Body of pancreas (tissue), 4 donors: Measurements from ENCODE around the gene ZSWIM3. TPM values are rescaled to one million over a fixed set of nuclear protein-coding genes. Genes with fewer than 3 reads are reported as not detected.

Experiments
- ATAC-seq: fragments of 150-250 bp; one replicate; pipeline ENCODE4 v1.9.1; 2016
- DNase-seq, 4 donors: peaks; one replicate each; pipeline ENCODE4 v3.0.0-alpha.2; 2019
- H3K27ac ChIP-seq, 4 donors: fragments of 200-600 bp; sonication (generic); 1 replicate in 3 of 4; 2 replicates in 1 of 4; pipeline versions ENCODE4 v1.5.1 to v1.6.1; 2016 to 2019; ENCODE audit warnings: mild to moderate bottlenecking in 1 of 4, mixed read lengths in 1 of 4, moderate library complexity in 1 of 4
- H3K27me3 ChIP-seq, 2 donors: fragments of 200-600 bp; sonication (generic); one replicate each; pipeline ENCODE4 v1.6.0; 2016; ENCODE audit warnings: mild to moderate bottlenecking in 1 of 2
- H3K36me3 ChIP-seq, 2 donors: fragments of 200-600 bp; sonication (generic); replicated peaks in 1 of 2; 2 replicates each; pipeline ENCODE4 v1.5.1; 2016; ENCODE audit warnings: low read depth in 2 of 2; ENCODE audit not compliant: insufficient read depth in 1 of 2
- H3K4me1 ChIP-seq: fragments of 200-600 bp; sonication (generic); one replicate; pipeline ENCODE4 v1.6.0; 2016
- H3K4me3 ChIP-seq, 2 donors: fragments of 200-600 bp; sonication (generic); 1 replicate in 1 of 2; 2 replicates in 1 of 2; pipeline ENCODE4 v1.5.1; 2016 to 2019
- H3K9me3 ChIP-seq, 3 donors: fragments of 200-600 bp; sonication (generic); 1 replicate in 2 of 3; 2 replicates in 1 of 3; pipeline ENCODE4 v1.5.1; 2016
- CTCF ChIP-seq, 7 experiments: fragments of 450-650 bp in 4 of 7; fragments of 200-600 bp in 3 of 7; sonication (generic) in 3 of 7; IDR thresholded peaks; one replicate each; pipeline ENCODE4 v1.5.1; 2016 to 2019; ENCODE audit warnings: antibody characterized with exemption in 7 of 7
- POLR2A ChIP-seq, 3 donors: fragments of 450-650 bp; IDR thresholded peaks; one replicate each; pipeline ENCODE4 v1.6.1; 2016; ENCODE audit warnings: antibody characterized with exemption in 3 of 3, mild to moderate bottlenecking in 2 of 3
- WGBS, 2 donors: methylation state at CpG; one replicate each; pipeline ENCODE4 v1.1.5; 2017; 5-methylcytosine and 5-hydroxymethylcytosine counted together
- intact Hi-C: fragments of 100-400 bp; cut with DNase I; formaldehyde crosslinking; loops from one replicate; pipeline ENCODE4 v1.15.1; 2023
- total RNA-seq, 2 donors: library from RNA; depleted of rRNA; stranded (reverse); fragments of >200 nt; gene quantifications; one replicate each; pipeline ENCODE4 v1.1.0, GENCODE V29; 2016

ZSWIM3 gene
- total RNA-seq, 2 donors from 2014 or later, result 1.6 to 2.1 TPM

- H3K4me1 ChIP-seq, result no peaks in the 10 kb centered on the region
- no peaks in the 10 kb centered on the region for H3K9me3 ChIP-seq
- 50% methylated on average over 8 to 9 of the region's 9 CpGs for WGBS, 2 donors
- no peak for DNase-seq
- no peaks in the 10 kb centered on the region for H3K27me3 ChIP-seq
- TF ChIP-seq POLR2A (IDR thresholded peaks at IDR 0.05), result no peak
- no peak for TF ChIP-seq CTCF (IDR thresholded peaks at IDR 0.05)
- intact Hi-C loops, result no loop called here
- ATAC-seq, result no peak
- no peak overlapping the region for H3K4me3 ChIP-seq
- H3K27ac ChIP-seq, result no peak overlapping the region
- H3K36me3 ChIP-seq, result no peaks in the 10 kb centered on the region
These were observed 68.5 kb downstream of the ZSWIM3 start for GRCh38 chr20:45925821-45926506.

DNA sequence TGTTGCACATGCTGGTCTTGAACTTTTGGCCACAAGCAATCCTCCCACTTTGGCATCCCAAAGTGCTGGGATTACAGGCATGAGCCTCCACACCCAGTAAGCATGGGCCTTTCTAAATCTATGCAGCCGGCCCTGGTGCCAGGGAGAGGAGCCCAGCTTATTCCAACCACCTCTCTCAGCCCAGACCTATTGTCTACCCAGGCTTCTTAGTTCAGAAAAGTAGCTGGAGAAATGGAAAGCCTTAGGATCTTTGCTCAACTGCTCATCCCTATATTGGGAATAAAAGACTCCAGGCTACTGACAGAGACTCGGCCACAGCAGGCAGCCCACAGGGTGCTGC lies 69.3 kb downstream of the ZSWIM3 start:
- no peak for DNase-seq
- intact Hi-C loops, result no loop called here
- Histone ChIP-seq H3K4me3 (no peak overlapping the region), H3K9me3 (no peaks in the 10 kb centered on the region), H3K36me3 (no peaks in the 10 kb centered on the region), H3K27me3 (no peaks in the 10 kb centered on the region), H3K4me1 (no peaks in the 10 kb centered on the region), H3K27ac (no peak overlapping the region)
- TF ChIP-seq POLR2A (IDR thresholded peaks at IDR 0.05) (no peak), CTCF (IDR thresholded peaks at IDR 0.05) (no peak)
- ATAC-seq, result no peak
- WGBS, 2 donors, result 50 to 85% methylated on average over 2 of the region's 2 CpGs

DNA sequence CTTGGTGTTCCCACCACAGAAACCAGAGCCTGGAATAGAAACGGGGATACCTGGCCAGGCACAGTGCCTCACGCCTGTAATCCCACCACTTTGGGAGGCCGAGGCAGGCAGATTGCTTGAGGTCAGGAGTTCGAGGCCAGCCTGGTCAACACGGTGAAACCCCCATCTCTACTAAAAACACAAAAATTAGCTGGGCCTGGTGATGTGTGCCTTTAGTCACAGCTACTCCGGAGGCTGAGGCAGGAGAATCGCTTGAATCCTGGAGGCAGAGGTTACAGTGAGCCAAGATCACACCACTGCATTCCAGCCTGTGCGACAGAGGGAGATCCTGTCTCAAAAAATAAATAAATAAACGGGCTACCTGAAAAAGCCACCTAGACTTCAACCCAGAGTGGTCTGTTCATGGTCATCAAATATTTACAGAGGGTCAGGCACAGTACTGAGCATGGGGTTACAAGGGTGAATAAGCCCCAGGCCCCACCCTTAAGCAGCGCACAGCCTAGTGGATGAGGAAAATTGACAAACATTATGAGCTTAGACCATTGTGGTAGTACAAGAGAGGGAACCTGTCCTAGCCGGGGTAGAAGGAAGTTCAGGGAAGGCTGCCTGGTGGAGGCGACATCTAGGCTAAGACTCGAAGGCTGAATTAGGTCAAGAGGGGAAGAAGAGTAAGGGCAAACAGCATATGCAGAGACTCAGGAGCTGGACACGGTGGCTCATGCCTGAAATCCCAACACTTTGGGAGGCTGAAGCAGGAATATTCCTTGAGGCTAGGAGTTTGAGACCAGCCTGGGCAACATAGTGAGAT lies 69.9 kb downstream of the ZSWIM3 start:
- TF ChIP-seq POLR2A (IDR thresholded peaks at IDR 0.05) (no peak), CTCF (IDR thresholded peaks at IDR 0.05) (no peak)
- H3K9me3 ChIP-seq, result no peaks in the 10 kb centered on the region
- no peak overlapping the region for H3K4me3 ChIP-seq
- ATAC-seq (no peak), DNase-seq (no peak)
- intact Hi-C loops, result no loop called here
- WGBS, 2 donors, result 59 to 73% methylated on average over 14 of the region's 14 CpGs
- H3K27ac ChIP-seq, result no peak overlapping the region
- H3K36me3 ChIP-seq, result no peaks in the 10 kb centered on the region
- H3K4me1 ChIP-seq, result no peaks in the 10 kb centered on the region
- no peaks in the 10 kb centered on the region for H3K27me3 ChIP-seq

Other genes starting within 250 kb of the ZSWIM3 start
- not detected for gene WFDC10A, start 227.9 kb upstream of the ZSWIM3 start, total RNA-seq
- gene WFDC9, start 226.3 kb upstream of the ZSWIM3 start, total RNA-seq, result not detected
- gene WFDC11, start 187.4 kb upstream of the ZSWIM3 start, total RNA-seq, result not detected
- gene WFDC13, start 155.6 kb upstream of the ZSWIM3 start, total RNA-seq, result not detected
- not detected for gene WFDC10B, start 152.6 kb upstream of the ZSWIM3 start, total RNA-seq
- not detected for gene SPINT4, start 135.3 kb upstream of the ZSWIM3 start, total RNA-seq
- gene WFDC3, start 65.7 kb upstream of the ZSWIM3 start, total RNA-seq, result not detected
- 10 to 100 TPM; 14.8 to 18.9 TPM for gene DNTTIP1, start 65.7 kb upstream of the ZSWIM3 start, total RNA-seq
- gene UBE2C, start 45.0 kb upstream of the ZSWIM3 start, total RNA-seq, result not detected
- not detected for gene TNNC2, start 30.3 kb upstream of the ZSWIM3 start, total RNA-seq
- gene SNX21, start 23.8 kb upstream of the ZSWIM3 start, total RNA-seq, result 10 to 100 TPM; 42.8 to 46.5 TPM
- gene ACOT8, start 222 bp upstream of the ZSWIM3 start, total RNA-seq, result 10 to 100 TPM; 36.8 to 42.8 TPM
- gene ZSWIM1, start 23.6 kb downstream of the ZSWIM3 start, total RNA-seq, result 1 to 10 TPM; 5.2 to 7.6 TPM
- 1 to 10 TPM; 1.3 to 2.6 TPM for gene SPATA25, start 30.0 kb downstream of the ZSWIM3 start, total RNA-seq
- 1 to 10 TPM; 3.3 to 5.2 TPM for gene NEURL2, start 33.6 kb downstream of the ZSWIM3 start, total RNA-seq
- gene CTSA, start 33.7 kb downstream of the ZSWIM3 start, total RNA-seq, result 10 to 100 TPM; 41.0 to 43.8 TPM
- gene PLTP, start 54.5 kb downstream of the ZSWIM3 start, total RNA-seq, result 100 to 1,000 TPM; 109 to 198 TPM
- 10 to 100 TPM; 20.2 to 28.7 TPM for gene PCIF1, start 77.1 kb downstream of the ZSWIM3 start, total RNA-seq
- gene ZNF335, start 114.6 kb downstream of the ZSWIM3 start, total RNA-seq, result 10 to 100 TPM; 21.8 to 41.9 TPM
- under 1 TPM in 1 of 2 donors, not detected in 1; 0.26 TPM for gene MMP9, start 151.3 kb downstream of the ZSWIM3 start, total RNA-seq
- not detected for gene SLC12A5, start 171.6 kb downstream of the ZSWIM3 start, total RNA-seq
- 10 to 100 TPM; 11.9 to 13.7 TPM for gene NCOA5, start 232.3 kb downstream of the ZSWIM3 start, total RNA-seq